Calu3 (cell line): ENCODE data around the gene NBAS. TPM values are rescaled to one million over a fixed set of nuclear protein-coding genes. Genes with fewer than 3 reads are reported as not detected.
"Not testable (repeated sequence)": the region's sequence is repeated elsewhere in the genome, so short reads cannot be mapped to it uniquely, and the experiment has no call there.

Source experiments
- BruUV-seq: library from RNA; stranded (reverse); fragments of 400-500 nt; replicated peaks from 2 replicates; lab custom pipeline; 2021; lab: Mats Ljungman, UMichigan
- CTCF ChIA-PET: fragments of 300-600 bp; sonication (Branson Sonifier 250); formaldehyde crosslinking; loops from one replicate; lab custom pipeline; 2022; ENCODE audit warnings: antibody characterized with exemption; lab: Charles Lee
- DNase-seq: peaks from one replicate; pipeline ENCODE4 v3.0.0; 2022
- H3K27ac Mint-ChIP-seq: one replicate; pipeline ENCODE4 v1.8.0; 2022; ENCODE audit warnings: mixed read lengths; ENCODE audit not compliant: unreplicated experiment
- H3K27me3 Mint-ChIP-seq: one replicate; pipeline ENCODE4 v1.8.0; 2022; ENCODE audit warnings: mixed read lengths; ENCODE audit not compliant: unreplicated experiment
- H3K36me3 Mint-ChIP-seq: one replicate; pipeline ENCODE4 v1.8.0; 2022; ENCODE audit warnings: mild to moderate bottlenecking, moderate library complexity, mixed read lengths; ENCODE audit not compliant: insufficient read depth, unreplicated experiment
- H3K4me1 Mint-ChIP-seq: one replicate; pipeline ENCODE4 v1.8.0; 2022; ENCODE audit warnings: mild to moderate bottlenecking, low read depth, mixed read lengths; ENCODE audit not compliant: unreplicated experiment
- H3K4me3 Mint-ChIP-seq: one replicate; pipeline ENCODE4 v1.8.0; 2022; ENCODE audit warnings: mild to moderate bottlenecking, low read depth, moderate library complexity, mixed read lengths; ENCODE audit not compliant: unreplicated experiment
- H3K9me3 Mint-ChIP-seq: one replicate; pipeline ENCODE4 v1.8.0; 2022; ENCODE audit warnings: low read depth, mixed read lengths; ENCODE audit not compliant: unreplicated experiment
- CTCF ChIP-seq: fragments of 200-600 bp; IDR thresholded peaks from one replicate; pipeline ENCODE4 v1.8.0; 2022; ENCODE audit warnings: antibody characterized with exemption; ENCODE audit not compliant: unreplicated experiment
- intact Hi-C: fragments of 100-400 bp; cut with micrococcal nuclease; formaldehyde crosslinking; loops from one replicate; pipeline ENCODE4 v1.10.0; 2022; ENCODE audit not compliant: unreplicated experiment
- total RNA-seq: library from RNA; stranded (reverse); gene quantifications from 2 replicates; pipeline ENCODE4 v1.2.3, GENCODE V29; 2022

Gene NBAS
- total RNA-seq, 1 experiment from 2014 or later, result 30.4 TPM

GRCh38 chr2:15218423-15219086, 342.6 kb downstream of the NBAS start:
- no peaks in the 10 kb centered on the region for H3K4me1 Mint-ChIP-seq
- intact Hi-C loops, result no loop called here
- H3K27ac Mint-ChIP-seq, result no peak overlapping the region
- no peaks in the 10 kb centered on the region for H3K36me3 Mint-ChIP-seq
- CTCF ChIA-PET, result interaction anchor here (0.6 kb wide), 1 partner anchor 214 kb away, joined by 3 read pairs; no protein-coding TSS in a partner anchor
- TF ChIP-seq CTCF, result no peak
- no peak for DNase-seq
- no peaks in the 10 kb centered on the region for H3K27me3 Mint-ChIP-seq
- no TSS peak for BruUV-seq
- H3K9me3 Mint-ChIP-seq, result no peaks in the 10 kb centered on the region
- no peak overlapping the region for H3K4me3 Mint-ChIP-seq

- intact Hi-C loops, result no loop called here
- Mint-ChIP-seq H3K27me3 (no peaks in the 10 kb centered on the region), H3K4me3 (no peak overlapping the region), H3K27ac (no peak overlapping the region), H3K9me3 (no peaks in the 10 kb centered on the region), H3K36me3 (peaks cover 5% of the 10 kb centered on the region), H3K4me1 (no peaks in the 10 kb centered on the region)
- CTCF ChIA-PET, result no interaction called here
- no peak for TF ChIP-seq CTCF
- no TSS peak for BruUV-seq
- no peak for DNase-seq
These were observed 348.9 kb downstream of the NBAS start for GRCh38 chr2:15212249-15212648.

GRCh38 chr2:15210542-15210941, 350.6 kb downstream of the NBAS start:
- H3K4me1 Mint-ChIP-seq, BruUV-seq, CTCF ChIA-PET, DNase-seq, H3K4me3 Mint-ChIP-seq, intact Hi-C loops, H3K9me3 Mint-ChIP-seq, H3K27me3 Mint-ChIP-seq, H3K27ac Mint-ChIP-seq: not testable (repeated sequence)
- H3K36me3 Mint-ChIP-seq, result peaks cover 13% of the 10 kb centered on the region

- no peak for DNase-seq
- H3K36me3 Mint-ChIP-seq, result peaks cover 13% of the 10 kb centered on the region
- BruUV-seq, result no TSS peak
- peaks cover 2% of the 10 kb centered on the region for H3K9me3 Mint-ChIP-seq
- H3K4me1 Mint-ChIP-seq, result no peaks in the 10 kb centered on the region
- no peaks in the 10 kb centered on the region for H3K27me3 Mint-ChIP-seq
- CTCF ChIA-PET, result no interaction called here
- H3K27ac Mint-ChIP-seq, result no peak overlapping the region
- H3K4me3 Mint-ChIP-seq, result no peak overlapping the region
- intact Hi-C loops, result no loop called here
- TF ChIP-seq CTCF, result no peak
These were observed 354.7 kb downstream of the NBAS start for GRCh38 chr2:15206419-15206818.

- Mint-ChIP-seq H3K36me3 (peaks cover 9% of the 10 kb centered on the region), H3K4me3 (no peak overlapping the region), H3K9me3 (peaks cover 2% of the 10 kb centered on the region), H3K4me1 (no peaks in the 10 kb centered on the region), H3K27ac (no peak overlapping the region), H3K27me3 (no peaks in the 10 kb centered on the region)
- TF ChIP-seq CTCF, result no peak
- BruUV-seq, result no TSS peak
- intact Hi-C loops, result no loop called here
- CTCF ChIA-PET, result no interaction called here
- no peak for DNase-seq
These were observed 355.6 kb downstream of the NBAS start for GRCh38 chr2:15205562-15205961.
